OCI-LY3 (cell line): Measurements from ENCODE around the gene USH2A.

Experiments
- CTCF ChIP-seq: fragments of 200-600, 300-600 bp; sonication (generic); IDR thresholded peaks from 2 replicates; pipeline ENCODE4 v1.5.1; 2014; ENCODE audit warnings: antibody characterized with exemption, low read length, low read depth
- EZH2phosphoT487 ChIP-seq: fragments of 200-600 bp; shearing (Covaris generic); IDR thresholded peaks from 2 replicates; pipeline ENCODE4 v1.6.1; 2018; ENCODE audit warnings: antibody characterized with exemption, mixed run types, low read depth

DNA sequence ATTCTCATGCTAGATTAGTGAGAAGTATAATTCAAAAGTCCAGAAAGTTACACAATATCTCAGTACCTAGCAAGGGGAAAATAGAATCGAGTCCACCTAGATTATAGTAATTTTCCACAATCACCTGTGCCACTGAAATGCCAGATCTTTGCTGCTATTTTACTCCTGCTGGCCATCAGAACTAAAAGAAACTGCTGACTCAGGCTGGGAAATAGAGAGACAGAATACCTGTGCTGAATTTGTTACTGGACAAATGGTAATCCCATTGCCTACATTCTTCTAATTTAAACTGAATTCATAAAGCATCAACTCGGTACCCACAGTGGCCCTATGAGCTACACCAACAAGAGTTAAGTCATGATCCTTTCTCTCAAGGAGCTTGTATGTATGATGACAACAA lies 55.0 kb downstream of the USH2A start:
- TF ChIP-seq CTCF: no peak
- TF ChIP-seq EZH2phosphoT487: no peak
